ENCODE data around the gene TSC22D2.

DNA sequence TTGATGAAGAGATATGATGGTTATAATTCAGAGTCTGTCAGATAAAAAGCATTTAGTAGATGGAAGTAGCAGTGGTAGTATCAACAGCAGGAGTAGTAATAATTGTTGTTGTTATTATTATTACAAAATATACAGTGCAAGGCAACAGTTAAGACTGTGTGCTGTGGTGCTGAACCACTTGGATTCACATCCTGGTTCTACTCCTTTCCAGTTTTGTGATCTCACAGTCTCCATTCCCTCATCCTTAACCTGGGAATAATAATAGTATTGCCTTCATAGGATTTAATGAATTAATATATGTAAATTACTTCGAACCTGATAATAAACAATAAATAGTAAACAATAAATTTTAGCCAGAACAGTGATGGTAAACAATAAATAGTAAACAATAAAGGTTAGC lies 37.1 kb upstream of the TSC22D2 start:
- TF ChIP-seq EZH2 (optimal IDR thresholded peaks at IDR 0.05; ENCODE audit: low read depth, low read length) (no peak), EZH2phosphoT487 (IDR thresholded peaks at IDR 0.05; ENCODE audit: low read length) (no peak)
- TF ChIP-seq, protein P1, sequence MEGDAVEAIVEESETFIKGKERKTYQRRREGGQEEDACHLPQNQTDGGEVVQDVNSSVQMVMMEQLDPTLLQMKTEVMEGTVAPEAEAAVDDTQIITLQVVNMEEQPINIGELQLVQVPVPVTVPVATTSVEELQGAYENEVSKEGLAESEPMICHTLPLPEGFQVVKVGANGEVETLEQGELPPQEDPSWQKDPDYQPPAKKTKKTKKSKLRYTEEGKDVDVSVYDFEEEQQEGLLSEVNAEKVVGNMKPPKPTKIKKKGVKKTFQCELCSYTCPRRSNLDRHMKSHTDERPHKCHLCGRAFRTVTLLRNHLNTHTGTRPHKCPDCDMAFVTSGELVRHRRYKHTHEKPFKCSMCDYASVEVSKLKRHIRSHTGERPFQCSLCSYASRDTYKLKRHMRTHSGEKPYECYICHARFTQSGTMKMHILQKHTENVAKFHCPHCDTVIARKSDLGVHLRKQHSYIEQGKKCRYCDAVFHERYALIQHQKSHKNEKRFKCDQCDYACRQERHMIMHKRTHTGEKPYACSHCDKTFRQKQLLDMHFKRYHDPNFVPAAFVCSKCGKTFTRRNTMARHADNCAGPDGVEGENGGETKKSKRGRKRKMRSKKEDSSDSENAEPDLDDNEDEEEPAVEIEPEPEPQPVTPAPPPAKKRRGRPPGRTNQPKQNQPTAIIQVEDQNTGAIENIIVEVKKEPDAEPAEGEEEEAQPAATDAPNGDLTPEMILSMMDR (IDR thresholded peaks at IDR 0.05; ENCODE audit: low read length) = no peak

All from MM.1S (cell line).